ENCODE data around the gene SFR1.
"Not testable (repeated sequence)": the region's sequence is repeated elsewhere in the genome, so short reads cannot be mapped to it uniquely, and the experiment has no call there.

Gene SFR1

DNA sequence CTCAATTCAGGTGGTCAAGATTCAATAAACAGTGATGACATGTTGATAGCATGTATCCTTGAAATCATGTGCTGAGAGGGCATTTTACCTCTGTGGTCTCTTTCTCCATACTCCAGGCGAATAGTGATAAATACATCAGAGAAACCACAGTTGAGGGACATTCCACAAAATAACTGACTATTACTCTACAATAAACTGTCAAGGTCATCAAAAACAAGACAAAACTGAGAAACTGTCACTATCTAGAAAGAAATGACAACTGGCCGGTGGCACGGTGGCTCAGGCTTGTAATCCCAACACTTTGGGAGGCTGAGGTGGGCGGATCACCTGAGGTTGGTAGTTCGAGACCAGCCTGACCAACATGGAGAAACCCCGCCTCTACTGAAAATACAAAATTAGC lies 16.2 kb downstream of the SFR1 start:
- DNase-seq (ENCODE audit: low read depth): no peak
- no peak overlapping the region for H3K4me3 ChIP-seq (ENCODE audit: low read length)
- H3K36me3 ChIP-seq (ENCODE audit: control insufficient read depth, insufficient read depth, low read length, severe bottlenecking): no peaks in the 10 kb centered on the region
- H3K27me3 ChIP-seq (replicated peaks; ENCODE audit: control insufficient read depth, insufficient read depth, low read length): no peaks in the 10 kb centered on the region
- H3K9ac ChIP-seq (ENCODE audit: low read length): no peak overlapping the region
- H3K9me3 ChIP-seq (ENCODE audit: control insufficient read depth, low read length): no peaks in the 10 kb centered on the region
- H3K4me1 ChIP-seq (ENCODE audit: control insufficient read depth, insufficient read depth, low read length): peaks cover 8% of the 10 kb centered on the region

DNA sequence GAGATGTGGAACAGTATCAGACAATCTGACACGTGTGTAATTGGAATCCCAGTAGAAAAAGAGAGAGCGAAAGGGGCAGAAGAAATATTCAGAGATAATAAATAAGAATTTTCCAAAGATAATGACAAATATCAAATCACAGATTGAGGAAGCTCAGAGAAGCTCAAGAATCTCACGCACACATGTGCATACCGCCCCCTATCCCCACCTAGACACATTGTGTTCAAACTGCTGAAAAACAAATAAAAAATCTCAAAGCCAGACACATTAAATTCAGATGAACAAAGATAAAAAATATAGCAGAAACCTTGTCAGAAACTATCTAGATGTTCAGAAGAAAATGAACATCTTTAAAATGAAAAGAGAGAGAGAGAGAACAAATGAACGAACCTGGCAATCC lies 17.2 kb downstream of the SFR1 start:
- Histone ChIP-seq H3K9ac (ENCODE audit: low read length) (no peak overlapping the region), H3K9me3 (ENCODE audit: control insufficient read depth, low read length) (no peaks in the 10 kb centered on the region), H3K4me1 (ENCODE audit: control insufficient read depth, insufficient read depth, low read length) (peaks cover 8% of the 10 kb centered on the region), H3K27me3 (replicated peaks; ENCODE audit: control insufficient read depth, insufficient read depth, low read length) (no peaks in the 10 kb centered on the region), H3K36me3 (ENCODE audit: control insufficient read depth, insufficient read depth, low read length, severe bottlenecking) (no peaks in the 10 kb centered on the region), H3K4me3 (ENCODE audit: low read length) (no peak overlapping the region)
- DNase-seq (ENCODE audit: low read depth): no peak

GRCh38 chr10:104142081-104142480 lies 20.1 kb downstream of the SFR1 start:
- no peaks in the 10 kb centered on the region for H3K27me3 ChIP-seq (replicated peaks; ENCODE audit: control insufficient read depth, insufficient read depth, low read length)
- no peak overlapping the region for H3K9ac ChIP-seq (ENCODE audit: low read length)
- H3K4me3 ChIP-seq (ENCODE audit: low read length): no peak overlapping the region
- H3K36me3 ChIP-seq (ENCODE audit: control insufficient read depth, insufficient read depth, low read length, severe bottlenecking): no peaks in the 10 kb centered on the region
- no peak for DNase-seq (ENCODE audit: low read depth)
- H3K9me3 ChIP-seq (ENCODE audit: control insufficient read depth, low read length): no peaks in the 10 kb centered on the region
- peaks cover 8% of the 10 kb centered on the region for H3K4me1 ChIP-seq (ENCODE audit: control insufficient read depth, insufficient read depth, low read length)

DNA sequence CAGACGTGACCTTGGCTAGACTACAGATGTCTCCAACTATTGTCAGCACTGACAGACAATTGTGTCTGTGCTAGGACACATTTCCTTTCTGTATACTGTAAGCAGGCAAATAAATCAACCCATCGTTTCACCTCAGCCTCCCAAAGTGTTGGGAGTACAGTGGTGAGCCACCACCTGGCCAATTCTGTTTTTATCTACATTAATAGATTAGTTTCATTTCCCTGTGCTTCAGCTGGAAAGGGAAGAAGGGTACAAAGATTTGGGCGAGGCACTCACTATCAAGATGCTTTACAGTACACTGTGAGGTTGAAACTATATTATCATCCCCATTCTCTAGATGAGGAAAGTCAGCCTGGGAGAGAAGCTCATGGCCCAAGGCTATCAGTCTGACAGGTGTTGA lies 21.9 kb downstream of the SFR1 start:
- DNase-seq (ENCODE audit: low read depth): no peak
- Histone ChIP-seq H3K4me1 (ENCODE audit: control insufficient read depth, insufficient read depth, low read length) (peaks cover 8% of the 10 kb centered on the region), H3K27me3 (replicated peaks; ENCODE audit: control insufficient read depth, insufficient read depth, low read length) (no peaks in the 10 kb centered on the region), H3K4me3 (ENCODE audit: low read length) (no peak overlapping the region), H3K9ac (ENCODE audit: low read length) (no peak overlapping the region), H3K36me3 (ENCODE audit: control insufficient read depth, insufficient read depth, low read length, severe bottlenecking) (no peaks in the 10 kb centered on the region), H3K9me3 (ENCODE audit: control insufficient read depth, low read length) (no peaks in the 10 kb centered on the region)

- H3K36me3 ChIP-seq (ENCODE audit: control insufficient read depth, insufficient read depth, low read length, severe bottlenecking): no peaks in the 10 kb centered on the region
Observed at GRCh38 chr10:104144931-104145330, 23.0 kb downstream of the SFR1 start.

GRCh38 chr10:104146882-104147281 lies 24.9 kb downstream of the SFR1 start:
- no peaks in the 10 kb centered on the region for H3K27me3 ChIP-seq (replicated peaks; ENCODE audit: control insufficient read depth, insufficient read depth, low read length)

More at GRCh38 chr10:104144931-104145330, 23.0 kb downstream of the SFR1 start:
- Histone ChIP-seq H3K9ac (ENCODE audit: low read length) (no peak overlapping the region), H3K4me1 (ENCODE audit: control insufficient read depth, insufficient read depth, low read length) (peaks cover 8% of the 10 kb centered on the region), H3K27me3 (replicated peaks; ENCODE audit: control insufficient read depth, insufficient read depth, low read length) (no peaks in the 10 kb centered on the region), H3K4me3 (ENCODE audit: low read length) (no peak overlapping the region), H3K9me3 (ENCODE audit: control insufficient read depth, low read length) (no peaks in the 10 kb centered on the region)
- no peak for DNase-seq (ENCODE audit: low read depth)

DNA sequence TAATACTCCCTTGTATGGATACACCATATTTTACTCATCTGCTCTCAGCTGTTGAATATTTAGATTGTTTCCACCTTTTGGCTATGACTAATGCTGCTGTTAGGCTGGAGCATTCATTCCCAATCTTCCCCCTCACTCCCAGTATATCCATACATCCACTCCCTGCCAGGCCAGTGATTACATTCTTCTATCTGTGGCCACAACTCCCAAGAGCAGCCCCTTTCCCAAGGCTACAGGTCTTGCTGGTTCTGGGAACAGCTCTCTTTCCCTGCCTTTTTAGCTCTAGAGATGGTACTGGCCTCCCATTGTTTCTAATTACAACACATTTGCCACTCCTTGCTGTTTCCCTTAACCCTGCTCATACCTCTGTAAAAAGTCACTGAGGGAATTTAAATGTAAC lies 28.2 kb downstream of the SFR1 start:
- H3K9me3 ChIP-seq (ENCODE audit: control insufficient read depth, low read length): peaks cover 15% of the 10 kb centered on the region
- no peak overlapping the region for H3K9ac ChIP-seq (ENCODE audit: low read length)
- no peaks in the 10 kb centered on the region for H3K27me3 ChIP-seq (replicated peaks; ENCODE audit: control insufficient read depth, insufficient read depth, low read length)
- no peak overlapping the region for H3K4me3 ChIP-seq (ENCODE audit: low read length)
- no peak for DNase-seq (ENCODE audit: low read depth)
- no peaks in the 10 kb centered on the region for H3K4me1 ChIP-seq (ENCODE audit: control insufficient read depth, insufficient read depth, low read length)
- no peaks in the 10 kb centered on the region for H3K36me3 ChIP-seq (ENCODE audit: control insufficient read depth, insufficient read depth, low read length, severe bottlenecking)

More at GRCh38 chr10:104146882-104147281, 24.9 kb downstream of the SFR1 start:
- Histone ChIP-seq H3K9ac (ENCODE audit: low read length) (no peak overlapping the region), H3K4me1 (ENCODE audit: control insufficient read depth, insufficient read depth, low read length) (no peaks in the 10 kb centered on the region), H3K9me3 (ENCODE audit: control insufficient read depth, low read length) (peaks cover 8% of the 10 kb centered on the region), H3K4me3 (ENCODE audit: low read length) (no peak overlapping the region), H3K36me3 (ENCODE audit: control insufficient read depth, insufficient read depth, low read length, severe bottlenecking) (no peaks in the 10 kb centered on the region)
- DNase-seq (ENCODE audit: low read depth): no peak

DNA sequence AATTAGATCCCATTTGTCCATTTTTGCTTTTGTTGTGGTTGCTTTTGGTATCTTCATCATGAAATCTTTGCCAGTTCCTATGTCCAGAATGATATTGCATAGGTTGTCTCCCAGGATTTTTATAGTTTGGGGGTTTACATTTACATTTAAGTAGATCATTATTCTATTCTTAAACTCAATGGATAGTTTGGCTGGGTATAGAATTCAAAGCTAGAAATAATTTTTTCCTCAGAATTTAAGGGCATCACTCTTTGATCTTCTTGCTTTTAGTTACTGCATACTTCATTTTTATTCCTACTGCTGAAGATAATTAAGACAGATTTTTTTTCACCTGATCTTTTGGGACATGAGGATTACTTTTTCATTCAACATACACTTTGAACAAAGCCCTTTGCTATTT lies 29.8 kb downstream of the SFR1 start:
- no peaks in the 10 kb centered on the region for H3K4me1 ChIP-seq (ENCODE audit: control insufficient read depth, insufficient read depth, low read length)
- no peak overlapping the region for H3K9ac ChIP-seq (ENCODE audit: low read length)
- H3K27me3 ChIP-seq (replicated peaks; ENCODE audit: control insufficient read depth, insufficient read depth, low read length): no peaks in the 10 kb centered on the region
- H3K9me3 ChIP-seq (ENCODE audit: control insufficient read depth, low read length): peaks cover 15% of the 10 kb centered on the region
- H3K4me3 ChIP-seq (ENCODE audit: low read length): no peak overlapping the region
- no peak for DNase-seq (ENCODE audit: low read depth)
- H3K36me3 ChIP-seq (ENCODE audit: control insufficient read depth, insufficient read depth, low read length, severe bottlenecking): no peaks in the 10 kb centered on the region

DNA sequence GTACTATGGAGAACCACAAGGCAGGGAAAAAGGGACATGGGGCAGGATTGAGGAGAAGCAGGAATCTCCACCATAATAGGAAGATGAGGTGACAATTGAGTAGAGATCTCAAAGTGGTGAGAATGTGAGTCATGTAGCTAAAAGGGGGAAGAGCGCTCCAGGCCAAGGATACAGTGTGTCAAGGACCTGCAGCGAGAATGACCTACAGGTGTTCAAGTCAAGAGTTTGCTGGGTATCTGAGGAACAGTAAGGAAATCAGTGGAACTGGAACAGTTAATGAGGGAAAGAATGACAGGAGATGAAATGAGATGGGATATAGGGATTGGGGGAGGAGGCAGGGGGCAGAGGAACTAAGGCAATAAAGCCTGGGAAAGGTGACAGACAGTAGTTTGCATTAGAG lies 33.6 kb downstream of the SFR1 start:
- Histone ChIP-seq H3K4me3 (ENCODE audit: low read length) (no peak overlapping the region), H3K9me3 (ENCODE audit: control insufficient read depth, low read length) (peaks cover 15% of the 10 kb centered on the region), H3K36me3 (ENCODE audit: control insufficient read depth, insufficient read depth, low read length, severe bottlenecking) (no peaks in the 10 kb centered on the region), H3K27me3 (replicated peaks; ENCODE audit: control insufficient read depth, insufficient read depth, low read length) (no peaks in the 10 kb centered on the region), H3K4me1 (ENCODE audit: control insufficient read depth, insufficient read depth, low read length) (no peaks in the 10 kb centered on the region), H3K9ac (ENCODE audit: low read length) (no peak overlapping the region)
- DNase-seq (ENCODE audit: low read depth): no peak

GRCh38 chr10:104170610-104171254 lies 48.8 kb downstream of the SFR1 start:
- no peaks in the 10 kb centered on the region for H3K36me3 ChIP-seq (ENCODE audit: control insufficient read depth, insufficient read depth, low read length, severe bottlenecking)
- DNase-seq (ENCODE audit: low read depth): no peak
- H3K4me3 ChIP-seq (ENCODE audit: low read length): no peak overlapping the region
- no peaks in the 10 kb centered on the region for H3K27me3 ChIP-seq (replicated peaks; ENCODE audit: control insufficient read depth, insufficient read depth, low read length)
- no peaks in the 10 kb centered on the region for H3K4me1 ChIP-seq (ENCODE audit: control insufficient read depth, insufficient read depth, low read length)
- H3K9ac ChIP-seq (ENCODE audit: low read length): no peak overlapping the region
- H3K9me3 ChIP-seq (ENCODE audit: control insufficient read depth, low read length): no peaks in the 10 kb centered on the region

DNA sequence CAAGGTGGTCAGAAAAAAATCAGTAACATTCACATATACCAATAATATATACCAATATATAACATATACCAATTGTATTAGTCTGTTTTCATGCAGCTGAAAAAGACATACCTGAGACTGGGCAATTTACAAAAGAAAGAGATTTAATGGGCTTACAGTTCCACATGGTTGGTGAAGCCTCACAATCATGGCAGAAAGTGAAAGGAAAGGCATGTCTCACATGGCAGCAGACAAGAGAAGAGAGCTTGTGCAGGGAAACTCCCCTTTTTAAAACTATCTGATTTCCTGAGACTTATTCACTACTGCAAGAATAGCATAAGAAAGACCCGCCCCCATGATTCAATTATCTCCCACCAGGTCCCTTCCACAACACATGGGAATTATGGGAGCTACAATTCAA lies 52.2 kb downstream of the SFR1 start:
- not testable (repeated sequence) for DNase-seq (ENCODE audit: low read depth); H3K4me3 ChIP-seq (ENCODE audit: low read length); H3K9me3 ChIP-seq (ENCODE audit: control insufficient read depth, low read length); H3K4me1 ChIP-seq (ENCODE audit: control insufficient read depth, insufficient read depth, low read length); H3K9ac ChIP-seq (ENCODE audit: low read length); H3K36me3 ChIP-seq (ENCODE audit: control insufficient read depth, insufficient read depth, low read length, severe bottlenecking); H3K27me3 ChIP-seq (replicated peaks; ENCODE audit: control insufficient read depth, insufficient read depth, low read length)
